GM12872 (cell line): ENCODE measurements around the gene STX8.

Experiments
- CTCF ChIP-seq: IDR thresholded peaks from 3 replicates; pipeline ENCODE4 v1.5.1; 2011; ENCODE audit warnings: low read depth, mild to moderate bottlenecking, low read length, moderate library complexity; ENCODE audit not compliant: insufficient read depth

STX8 gene

GRCh38 chr17:9566067-9566466 is 9.6 kb downstream of the STX8 start:
- TF ChIP-seq CTCF, result no peak

- TF ChIP-seq CTCF, result no peak
Observed at GRCh38 chr17:9564104-9564503, 11.5 kb downstream of the STX8 start.

GRCh38 chr17:9557857-9558256 is 17.8 kb downstream of the STX8 start:
- no peak for TF ChIP-seq CTCF

GRCh38 chr17:9557161-9557755 is 18.4 kb downstream of the STX8 start:
- no peak for TF ChIP-seq CTCF

GRCh38 chr17:9554715-9555114 is 20.9 kb downstream of the STX8 start:
- TF ChIP-seq CTCF, result peak; percentile 39; the same call in 2 of the 3 replicates

- TF ChIP-seq CTCF, result no peak
Observed at GRCh38 chr17:9553596-9553995, 22.0 kb downstream of the STX8 start.

- no peak for TF ChIP-seq CTCF
Observed at GRCh38 chr17:9553181-9553580, 22.4 kb downstream of the STX8 start.

- TF ChIP-seq CTCF, result no peak
Observed at GRCh38 chr17:9549215-9549614, 26.4 kb downstream of the STX8 start.
